Epithelial cell of esophagus (primary cell): ENCODE data around the gene SLC26A2.
A peak's percentile ranks its signal among the peaks of the same experiment; 100 is the strongest.

ENCODE experiments used
- DNase-seq: peaks from one replicate; pipeline ENCODE4 v3.0.0; 2010; ENCODE audit warnings: low read depth
- H3K4me3 ChIP-seq: 2 replicates; pipeline ENCODE4 v1.5.1; 2011; ENCODE audit warnings: mild to moderate bottlenecking, low read length, control low read depth
- CTCF ChIP-seq: IDR thresholded peaks from 2 replicates; pipeline ENCODE4 v1.5.1; 2011; ENCODE audit warnings: low read depth, mild to moderate bottlenecking, low read length, control low read depth, inconsistent platforms; ENCODE audit not compliant: insufficient read depth; ENCODE audit errors: missing control alignments

Gene SLC26A2

GRCh38 chr5:150015415-150015814 is 54.9 kb downstream of the SLC26A2 start:
- no peak for TF ChIP-seq CTCF
- no peak overlapping the region for H3K4me3 ChIP-seq
- DNase-seq: no peak

GRCh38 chr5:150016537-150016936 is 56.0 kb downstream of the SLC26A2 start:
- H3K4me3 ChIP-seq: no peak overlapping the region
- DNase-seq: no peak
- TF ChIP-seq CTCF: no peak

GRCh38 chr5:150017226-150018005 is 56.9 kb downstream of the SLC26A2 start:
- no peak overlapping the region for H3K4me3 ChIP-seq
- TF ChIP-seq CTCF: no peak
- peak; percentile 59 for DNase-seq

GRCh38 chr5:150020249-150020648 is 59.7 kb downstream of the SLC26A2 start:
- no peak for DNase-seq
- no peak for TF ChIP-seq CTCF

GRCh38 chr5:150021491-150022157 is 61.1 kb downstream of the SLC26A2 start:
- TF ChIP-seq CTCF: no peak
- DNase-seq: peak; percentile 93
- no peak overlapping the region for H3K4me3 ChIP-seq

More at GRCh38 chr5:150020249-150020648, 59.7 kb downstream of the SLC26A2 start:
- H3K4me3 ChIP-seq: no peak overlapping the region

- DNase-seq: peak; percentile 89
- H3K4me3 ChIP-seq: no peak overlapping the region
- TF ChIP-seq CTCF: no peak
These were observed 61.6 kb downstream of the SLC26A2 start for GRCh38 chr5:150022158-150022531.
